A549 (cell line): ENCODE measurements around the gene SETD7. TPM values are rescaled to one million over a fixed set of nuclear protein-coding genes. Genes with fewer than 3 reads are reported as not detected.

Source experiments
- ATAC-seq, 2 experiments: fragments of 200-7000 bp in 1 of 2; fragments of >200 bp in 1 of 2; cut with Nextera tagmentation in 1 of 2; cut with Tn5 transposase in 1 of 2; 3 replicates each; pipeline versions ENCODE4 v1.8.0 to v1.9.1; 2018 to 2020; ENCODE audit warnings: mild to moderate bottlenecking in 1 of 2, moderate library complexity in 1 of 2
- CTCF ChIA-PET: fragments of 300-600 bp; sonication (Branson Sonifier 250); formaldehyde crosslinking; extraction: SDS; loops from one replicate; lab custom pipeline; 2021; ENCODE audit warnings: antibody characterized with exemption, inconsistent platforms; lab: Yijun Ruan, JAX
- POLR2A ChIA-PET: fragments of 350-600 bp; formaldehyde crosslinking; extraction: SDS; loops from one replicate; lab custom pipeline; 2021; ENCODE audit warnings: antibody characterized with exemption, inconsistent platforms; lab: Yijun Ruan, JAX
- DNase-seq, 2 experiments: peaks; one replicate each; pipeline versions ENCODE4 v3.0.0 to v3.0.0-alpha.2; 2011 to 2016; ENCODE audit warnings: low read depth in 1 of 2, low spot score in 1 of 2
- FAIRE-seq: peaks from 2 replicates; lab custom pipeline; 2011; peaks lifted over from hg19 to GRCh38; lab: Jason Lieb, UNC
- H3K27ac ChIP-seq, 2 experiments: fragments of >200 bp; sonication (Bioruptor Twin); formaldehyde crosslinking; 3 replicates each; pipeline ENCODE4 v1.5.1; 2016 to 2017
- H3K4me1 ChIP-seq: fragments of >200 bp; sonication (Bioruptor Twin); formaldehyde crosslinking; 3 replicates; pipeline ENCODE4 v1.6.1; 2016
- H3K4me2 ChIP-seq: fragments of >200 bp; sonication (Bioruptor Twin); formaldehyde crosslinking; 3 replicates; pipeline ENCODE4 v1.6.1; 2016
- H3K4me3 ChIP-seq: fragments of >200 bp; sonication (Bioruptor Twin); formaldehyde crosslinking; 3 replicates; pipeline ENCODE4 v1.5.1; 2016
- H3K9me3 ChIP-seq: fragments of >200 bp; sonication (Bioruptor Twin); formaldehyde crosslinking; 3 replicates; pipeline ENCODE4 v1.6.1; 2016
- CBX2 ChIP-seq: fragments of 200-600 bp; sonication (generic); IDR thresholded peaks from 2 replicates; pipeline ENCODE4 v1.6.1; 2016; ENCODE audit warnings: low read depth, mild to moderate bottlenecking, borderline replicate concordance
- FOSB ChIP-seq: fragments of 250-450 bp; sonication (Bioruptor Pico); IDR thresholded peaks from 2 replicates; pipeline ENCODE4 v1.5.0; 2020; ENCODE audit warnings: mild to moderate bottlenecking, moderate library complexity
- HEYL ChIP-seq: fragments of 250-450 bp; sonication (Bioruptor Pico); IDR thresholded peaks from 2 replicates; pipeline ENCODE4 v1.8.0; 2021; ENCODE audit warnings: mild to moderate bottlenecking, moderate library complexity
- HOXB5 ChIP-seq: fragments of 250-450 bp; sonication (Bioruptor Pico); IDR thresholded peaks from 2 replicates; pipeline ENCODE4 v1.5.0; 2020; ENCODE audit warnings: mild to moderate bottlenecking, moderate library complexity
- JUNB ChIP-seq: fragments of >200 bp; sonication (Bioruptor Twin); formaldehyde crosslinking; IDR thresholded peaks from 2 replicates; pipeline ENCODE4 v1.6.1; 2016
- MAZ ChIP-seq: fragments of 150-350 bp; IDR thresholded peaks from 2 replicates; pipeline ENCODE4 v1.6.1; 2014; ENCODE audit warnings: antibody characterized with exemption, low read depth, low read length, borderline replicate concordance
- NR3C1 ChIP-seq: fragments of >200 bp; sonication (Bioruptor Twin); formaldehyde crosslinking; IDR thresholded peaks from 3 replicates; pipeline ENCODE4 v1.6.1; 2017
- POLR2AphosphoS2 ChIP-seq: conservative IDR thresholded peaks from 2 replicates; pipeline ENCODE4 v1.6.1; 2012; ENCODE audit warnings: low read length, improper control_type of control experiment, inconsistent platforms
- RAD21 ChIP-seq, 2 experiments: fragments of >200 bp in 1 of 2; sonication (Bioruptor Twin) in 1 of 2; formaldehyde crosslinking in 1 of 2; IDR thresholded peaks in 1 of 2; conservative IDR thresholded peaks in 1 of 2; 2 replicates in 1 of 2; 3 replicates in 1 of 2; pipeline ENCODE4 v1.6.1; 2012 to 2018; ENCODE audit warnings: inconsistent platforms in 1 of 2
- RCOR1 ChIP-seq: fragments of 150-350 bp; IDR thresholded peaks from 2 replicates; pipeline ENCODE4 v1.6.1; 2014; ENCODE audit warnings: antibody characterized with exemption, low read length, low read depth
- SMC3 ChIP-seq: fragments of >200 bp; sonication (Bioruptor Twin); formaldehyde crosslinking; IDR thresholded peaks from 3 replicates; pipeline ENCODE4 v1.6.1; 2018; ENCODE audit warnings: inconsistent platforms
- SREBF2 ChIP-seq: fragments of 450-650 bp; IDR thresholded peaks from 2 replicates; pipeline ENCODE4 v1.6.1; 2014; ENCODE audit warnings: mild to moderate bottlenecking, moderate library complexity
- ZNF302 ChIP-seq: fragments of 250-450 bp; sonication (Bioruptor Pico); IDR thresholded peaks from 2 replicates; pipeline ENCODE4 v1.9.0; 2021; ENCODE audit warnings: inconsistent platforms, mild to moderate bottlenecking, moderate library complexity
- WGBS: methylation state at CpG from one replicate; pipeline ENCODE4 v1.1.6; 2017; ENCODE audit errors: missing lambda C conversion rate; 5-methylcytosine and 5-hydroxymethylcytosine counted together
- polyA plus RNA-seq, 4 experiments: library from polyadenylated mRNA; depleted of rRNA in 3 of 4; stranded (reverse); fragments of >200 nt; fragmentation: RNase III in 1 of 4; extraction: RNeasy Plus Mini Kit Qiagen cat#74134 plus additional on column Dnase treatment in 1 of 4; gene quantifications; 2 replicates in 3 of 4; 3 replicates in 1 of 4; pipeline ENCODE4 v1.2.3, GENCODE V29; 2011 to 2017
- TF ChIP-seq, protein P1 (sequence below): fragments of >200 bp; sonication (Bioruptor Twin); formaldehyde crosslinking; IDR thresholded peaks from 2 replicates; pipeline ENCODE4 v1.6.1; 2016
- TF ChIP-seq, protein P2 (sequence below): fragments of >200 bp; sonication (Bioruptor Twin); formaldehyde crosslinking; IDR thresholded peaks from 3 replicates; pipeline ENCODE4 v1.6.1; 2016
- TF ChIP-seq, protein P3 (sequence below): fragments of 150-350 bp; IDR thresholded peaks from 2 replicates; pipeline ENCODE4 v1.6.1; 2014; ENCODE audit warnings: low read depth, mild to moderate bottlenecking, low read length
- TF ChIP-seq, protein P4 (sequence below): fragments of 450-650 bp; IDR thresholded peaks from 2 replicates; pipeline ENCODE4 v1.6.1; 2014; ENCODE audit warnings: antibody characterized with exemption
- TF ChIP-seq, protein P5 (sequence below): fragments of >200 bp; sonication (Bioruptor Twin); formaldehyde crosslinking; IDR thresholded peaks from 3 replicates; pipeline ENCODE4 v1.5.1; 2016

The SETD7 gene
- polyA plus RNA-seq, 2 of the 4 experiments (the other 2 are of a cell fraction): 30.6 to 39.1 TPM

DNA sequence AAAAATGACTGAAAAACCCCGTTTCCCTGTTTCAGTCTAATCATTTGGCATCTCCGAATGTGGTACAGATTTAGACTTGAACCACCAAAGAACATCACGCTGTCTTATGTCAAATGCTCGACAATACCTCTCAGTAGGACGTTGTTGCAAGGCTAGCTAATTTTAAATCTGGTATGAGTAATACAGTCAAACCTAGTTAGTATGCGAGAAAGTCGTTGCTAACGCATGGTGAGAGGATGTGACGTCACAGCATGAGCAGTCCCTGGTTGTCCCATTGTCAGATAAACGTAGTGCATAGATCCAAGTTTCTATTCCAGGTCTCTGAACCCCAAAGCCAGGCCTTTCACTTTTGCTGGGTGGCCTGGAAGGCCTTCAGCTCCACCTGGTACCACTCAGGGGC lies 44.7 kb downstream of the SETD7 start:
- CTCF ChIA-PET: interaction anchor here (1.6 kb wide), 1 partner anchor 13 kb away, joined by 7 read pairs; no protein-coding TSS in a partner anchor
- POLR2A ChIA-PET: no interaction called here
- WGBS: 88% methylated on average over 10 of the region's 10 CpGs
- FAIRE-seq: no peak
- H3K4me1 ChIP-seq: no peaks in the 10 kb centered on the region
- ATAC-seq: no peak
- TF ChIP-seq SMC3: no peak
- TF ChIP-seq, protein P1, sequence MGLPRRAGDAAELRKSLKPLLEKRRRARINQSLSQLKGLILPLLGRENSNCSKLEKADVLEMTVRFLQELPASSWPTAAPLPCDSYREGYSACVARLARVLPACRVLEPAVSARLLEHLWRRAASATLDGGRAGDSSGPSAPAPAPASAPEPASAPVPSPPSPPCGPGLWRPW: no peak
- no peak for TF ChIP-seq NR3C1
- TF ChIP-seq HOXB5 (CRISPR knock-in tag): no peak
- no peak for TF ChIP-seq JUNB
- TF ChIP-seq RCOR1: no peak
- no peak for TF ChIP-seq FOSB (CRISPR knock-in tag)
- TF ChIP-seq CBX2: no peak
- TF ChIP-seq ZNF302: no peak
- TF ChIP-seq, protein P2, sequence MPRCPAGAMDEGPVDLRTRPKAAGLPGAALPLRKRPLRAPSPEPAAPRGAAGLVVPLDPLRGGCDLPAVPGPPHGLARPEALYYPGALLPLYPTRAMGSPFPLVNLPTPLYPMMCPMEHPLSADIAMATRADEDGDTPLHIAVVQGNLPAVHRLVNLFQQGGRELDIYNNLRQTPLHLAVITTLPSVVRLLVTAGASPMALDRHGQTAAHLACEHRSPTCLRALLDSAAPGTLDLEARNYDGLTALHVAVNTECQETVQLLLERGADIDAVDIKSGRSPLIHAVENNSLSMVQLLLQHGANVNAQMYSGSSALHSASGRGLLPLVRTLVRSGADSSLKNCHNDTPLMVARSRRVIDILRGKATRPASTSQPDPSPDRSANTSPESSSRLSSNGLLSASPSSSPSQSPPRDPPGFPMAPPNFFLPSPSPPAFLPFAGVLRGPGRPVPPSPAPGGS: no peak
- TF ChIP-seq MAZ: no peak
- H3K4me3 ChIP-seq: no peak overlapping the region
- DNase-seq: no peak
- H3K4me2 ChIP-seq: no peak overlapping the region
- H3K27ac ChIP-seq: no peak overlapping the region
- H3K9me3 ChIP-seq: no peaks in the 10 kb centered on the region

DNA sequence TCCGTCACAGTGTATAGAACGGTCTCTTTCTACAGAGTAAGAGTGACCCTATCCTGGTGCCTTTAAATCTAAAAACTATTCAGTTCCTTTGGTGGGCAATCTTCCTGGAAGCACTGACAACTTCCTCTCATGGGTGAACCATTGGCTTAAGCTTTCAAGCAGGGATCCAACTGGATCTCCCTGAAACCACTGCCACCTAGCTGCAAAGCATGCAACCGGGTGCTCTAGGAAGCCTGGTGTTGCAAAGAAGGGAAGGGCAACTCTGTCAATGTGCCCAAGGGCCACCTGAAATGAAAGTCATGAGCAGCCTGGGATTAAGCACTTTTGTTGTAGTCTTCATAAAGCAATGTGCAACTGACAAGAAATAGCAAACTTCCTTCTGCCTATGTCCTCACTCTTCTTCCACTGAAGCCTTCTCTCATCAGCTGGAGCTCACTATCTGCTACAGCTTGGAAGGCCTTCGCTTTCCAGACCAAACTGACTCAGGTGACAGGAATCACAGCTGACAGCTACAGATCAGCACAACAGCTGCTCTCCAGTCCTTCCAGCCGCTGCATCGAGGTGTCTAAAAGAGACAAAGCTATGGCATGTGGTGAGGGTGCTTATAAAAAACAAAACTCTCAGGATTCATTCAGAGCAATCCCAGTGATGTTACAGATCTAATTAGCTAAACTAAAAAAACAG lies 46.1 kb downstream of the SETD7 start:
- H3K4me1 ChIP-seq: no peaks in the 10 kb centered on the region
- ChIA-PET CTCF (interaction anchor here (0.9 to 1.6 kb wide), 6 partner anchors 12 to 142 kb away, joined by 3 to 7 read pairs (median 4); no protein-coding TSS in a partner anchor), POLR2A (no interaction called here)
- no peak overlapping the region for H3K27ac ChIP-seq
- DNase-seq (peak in 1 of 2 experiments; percentile 29), FAIRE-seq (no peak)
- no peak overlapping the region for H3K4me3 ChIP-seq
- WGBS: 88% methylated on average over 6 of the region's 6 CpGs
- no peaks in the 10 kb centered on the region for H3K9me3 ChIP-seq
- no peak for TF ChIP-seq HEYL
- TF ChIP-seq SREBF2: no peak
- no peak for TF ChIP-seq POLR2AphosphoS2
- TF ChIP-seq, protein P3, sequence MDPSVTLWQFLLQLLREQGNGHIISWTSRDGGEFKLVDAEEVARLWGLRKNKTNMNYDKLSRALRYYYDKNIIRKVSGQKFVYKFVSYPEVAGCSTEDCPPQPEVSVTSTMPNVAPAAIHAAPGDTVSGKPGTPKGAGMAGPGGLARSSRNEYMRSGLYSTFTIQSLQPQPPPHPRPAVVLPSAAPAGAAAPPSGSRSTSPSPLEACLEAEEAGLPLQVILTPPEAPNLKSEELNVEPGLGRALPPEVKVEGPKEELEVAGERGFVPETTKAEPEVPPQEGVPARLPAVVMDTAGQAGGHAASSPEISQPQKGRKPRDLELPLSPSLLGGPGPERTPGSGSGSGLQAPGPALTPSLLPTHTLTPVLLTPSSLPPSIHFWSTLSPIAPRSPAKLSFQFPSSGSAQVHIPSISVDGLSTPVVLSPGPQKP: no peak
- TF ChIP-seq, protein P1: no peak
- no peak for TF ChIP-seq SMC3
- TF ChIP-seq, protein P4, sequence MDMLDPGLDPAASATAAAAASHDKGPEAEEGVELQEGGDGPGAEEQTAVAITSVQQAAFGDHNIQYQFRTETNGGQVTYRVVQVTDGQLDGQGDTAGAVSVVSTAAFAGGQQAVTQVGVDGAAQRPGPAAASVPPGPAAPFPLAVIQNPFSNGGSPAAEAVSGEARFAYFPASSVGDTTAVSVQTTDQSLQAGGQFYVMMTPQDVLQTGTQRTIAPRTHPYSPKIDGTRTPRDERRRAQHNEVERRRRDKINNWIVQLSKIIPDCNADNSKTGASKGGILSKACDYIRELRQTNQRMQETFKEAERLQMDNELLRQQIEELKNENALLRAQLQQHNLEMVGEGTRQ: no peak
- TF ChIP-seq RAD21 (conservative IDR thresholded peaks at IDR 0.05 in 1 of 2, IDR thresholded peaks at IDR 0.05 in 1 of 2): peak in 1 of 2 experiments; percentile 28; a peak in 2 of 5 replicates
- TF ChIP-seq, protein P5, sequence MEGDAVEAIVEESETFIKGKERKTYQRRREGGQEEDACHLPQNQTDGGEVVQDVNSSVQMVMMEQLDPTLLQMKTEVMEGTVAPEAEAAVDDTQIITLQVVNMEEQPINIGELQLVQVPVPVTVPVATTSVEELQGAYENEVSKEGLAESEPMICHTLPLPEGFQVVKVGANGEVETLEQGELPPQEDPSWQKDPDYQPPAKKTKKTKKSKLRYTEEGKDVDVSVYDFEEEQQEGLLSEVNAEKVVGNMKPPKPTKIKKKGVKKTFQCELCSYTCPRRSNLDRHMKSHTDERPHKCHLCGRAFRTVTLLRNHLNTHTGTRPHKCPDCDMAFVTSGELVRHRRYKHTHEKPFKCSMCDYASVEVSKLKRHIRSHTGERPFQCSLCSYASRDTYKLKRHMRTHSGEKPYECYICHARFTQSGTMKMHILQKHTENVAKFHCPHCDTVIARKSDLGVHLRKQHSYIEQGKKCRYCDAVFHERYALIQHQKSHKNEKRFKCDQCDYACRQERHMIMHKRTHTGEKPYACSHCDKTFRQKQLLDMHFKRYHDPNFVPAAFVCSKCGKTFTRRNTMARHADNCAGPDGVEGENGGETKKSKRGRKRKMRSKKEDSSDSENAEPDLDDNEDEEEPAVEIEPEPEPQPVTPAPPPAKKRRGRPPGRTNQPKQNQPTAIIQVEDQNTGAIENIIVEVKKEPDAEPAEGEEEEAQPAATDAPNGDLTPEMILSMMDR: peak; percentile 19; the same call in 1 of the 3 replicates
- TF ChIP-seq RCOR1: no peak
- no peak for TF ChIP-seq ZNF302
- TF ChIP-seq, all 56 proteins: peak for 2
- no peak overlapping the region for H3K4me2 ChIP-seq
- ATAC-seq: peak; percentile 68 to 85; a peak in 4 of 6 replicates
